Panc1 (cell line): Measurements from ENCODE around the gene CCDC83.

Experiments
- CTCF ChIP-seq: fragments of 450-650 bp; IDR thresholded peaks from 2 replicates; pipeline ENCODE4 v1.5.1; 2017; ENCODE audit warnings: mild to moderate bottlenecking
- POLR2AphosphoS5 ChIP-seq: IDR thresholded peaks from 2 replicates; pipeline ENCODE4 v1.6.1; 2012; ENCODE audit warnings: mild to moderate bottlenecking, low read depth, low read length, moderate library complexity
- SIN3A ChIP-seq: IDR thresholded peaks from 2 replicates; pipeline ENCODE4 v1.6.1; 2012; ENCODE audit warnings: low read depth, mild to moderate bottlenecking, low read length, moderate library complexity, borderline replicate concordance; ENCODE audit not compliant: insufficient read depth
- TF ChIP-seq, protein P1 (sequence below), 2 experiments: IDR thresholded peaks; 2 replicates each; pipeline ENCODE4 v1.6.1; 2011 to 2012; ENCODE audit warnings: low read depth in 2 of 2, control low read depth in 1 of 2, low read length in 1 of 2, mild to moderate bottlenecking in 1 of 2, moderate library complexity in 1 of 2; ENCODE audit not compliant: insufficient read depth in 1 of 2

- TF ChIP-seq SIN3A (no peak), CTCF (no peak), POLR2AphosphoS5 (no peak)
- TF ChIP-seq, protein P1, sequence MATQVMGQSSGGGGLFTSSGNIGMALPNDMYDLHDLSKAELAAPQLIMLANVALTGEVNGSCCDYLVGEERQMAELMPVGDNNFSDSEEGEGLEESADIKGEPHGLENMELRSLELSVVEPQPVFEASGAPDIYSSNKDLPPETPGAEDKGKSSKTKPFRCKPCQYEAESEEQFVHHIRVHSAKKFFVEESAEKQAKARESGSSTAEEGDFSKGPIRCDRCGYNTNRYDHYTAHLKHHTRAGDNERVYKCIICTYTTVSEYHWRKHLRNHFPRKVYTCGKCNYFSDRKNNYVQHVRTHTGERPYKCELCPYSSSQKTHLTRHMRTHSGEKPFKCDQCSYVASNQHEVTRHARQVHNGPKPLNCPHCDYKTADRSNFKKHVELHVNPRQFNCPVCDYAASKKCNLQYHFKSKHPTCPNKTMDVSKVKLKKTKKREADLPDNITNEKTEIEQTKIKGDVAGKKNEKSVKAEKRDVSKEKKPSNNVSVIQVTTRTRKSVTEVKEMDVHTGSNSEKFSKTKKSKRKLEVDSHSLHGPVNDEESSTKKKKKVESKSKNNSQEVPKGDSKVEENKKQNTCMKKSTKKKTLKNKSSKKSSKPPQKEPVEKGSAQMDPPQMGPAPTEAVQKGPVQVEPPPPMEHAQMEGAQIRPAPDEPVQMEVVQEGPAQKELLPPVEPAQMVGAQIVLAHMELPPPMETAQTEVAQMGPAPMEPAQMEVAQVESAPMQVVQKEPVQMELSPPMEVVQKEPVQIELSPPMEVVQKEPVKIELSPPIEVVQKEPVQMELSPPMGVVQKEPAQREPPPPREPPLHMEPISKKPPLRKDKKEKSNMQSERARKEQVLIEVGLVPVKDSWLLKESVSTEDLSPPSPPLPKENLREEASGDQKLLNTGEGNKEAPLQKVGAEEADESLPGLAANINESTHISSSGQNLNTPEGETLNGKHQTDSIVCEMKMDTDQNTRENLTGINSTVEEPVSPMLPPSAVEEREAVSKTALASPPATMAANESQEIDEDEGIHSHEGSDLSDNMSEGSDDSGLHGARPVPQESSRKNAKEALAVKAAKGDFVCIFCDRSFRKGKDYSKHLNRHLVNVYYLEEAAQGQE (IDR thresholded peaks at IDR 0.05; ENCODE audit: insufficient read depth in 1 of 2, low read depth in 2 of 2, low read length in 1 of 2) = no peak
Measured at GRCh38 chr11:85815186-85815931, 39.8 kb upstream of the CCDC83 start.
